ENCODE data around the gene LRRIQ1. TPM values are rescaled to one million over a fixed set of nuclear protein-coding genes. Genes with fewer than 3 reads are reported as not detected.

LRRIQ1 gene
- total RNA-seq, 1 donor from 2014 or later, result not detected

- DNase-seq (ENCODE audit: low spot score), result no peak
- TF ChIP-seq CTCF (IDR thresholded peaks at IDR 0.05), result no peak
- peaks cover 25% of the 10 kb centered on the region for H3K27me3 Mint-ChIP-seq (ENCODE audit: low read depth)
- H3K4me3 Mint-ChIP-seq (ENCODE audit: unreplicated experiment), result no peak overlapping the region
- H3K36me3 Mint-ChIP-seq (ENCODE audit: low read depth), result no peaks in the 10 kb centered on the region
- H3K4me1 Mint-ChIP-seq (ENCODE audit: low read depth), result peaks cover 21% of the 10 kb centered on the region
- no peaks in the 10 kb centered on the region for H3K9me3 Mint-ChIP-seq (ENCODE audit: low read depth)
- H3K27ac Mint-ChIP-seq (ENCODE audit: unreplicated experiment), result no peak overlapping the region
Observed at GRCh38 chr12:85283560-85283959, 247.4 kb downstream of the LRRIQ1 start.

Other genes starting within 250 kb of the LRRIQ1 start
- gene SLC6A15, start 123.6 kb upstream of the LRRIQ1 start, total RNA-seq, result not detected in 3 replicates
- gene TSPAN19, start 74 bp upstream of the LRRIQ1 start, total RNA-seq, result not detected in 3 replicates
- gene ALX1, start 243.9 kb downstream of the LRRIQ1 start, total RNA-seq, result 1.4 to 3.3 TPM (median 3.2 TPM) in 3 replicates